Mucosa of rectum (tissue), 2 donors: Measurements from ENCODE around the gene UQCRC2.
"Not testable (repeated sequence)": the region's sequence is repeated elsewhere in the genome, so short reads cannot be mapped to it uniquely, and the experiment has no call there.

Experiments
- H3K27ac ChIP-seq, 2 donors: one replicate each; pipeline ENCODE4 v1.7.0; 2013; ENCODE audit warnings: inconsistent platforms in 2 of 2, low read depth in 2 of 2, low read length in 2 of 2
- H3K27me3 ChIP-seq, 2 donors: one replicate each; pipeline ENCODE4 v1.7.0; 2013; ENCODE audit warnings: low read length in 2 of 2; ENCODE audit not compliant: control insufficient read depth in 2 of 2, insufficient read depth in 2 of 2
- H3K36me3 ChIP-seq, 2 donors: one replicate each; pipeline ENCODE4 v1.7.0; 2013; ENCODE audit warnings: low read length in 2 of 2; ENCODE audit not compliant: control insufficient read depth in 2 of 2, insufficient read depth in 2 of 2
- H3K4me1 ChIP-seq, 2 donors: one replicate each; pipeline ENCODE4 v1.7.0; 2013; ENCODE audit warnings: low read length in 2 of 2, mild to moderate bottlenecking in 1 of 2; ENCODE audit not compliant: control insufficient read depth in 2 of 2, insufficient read depth in 2 of 2
- H3K4me3 ChIP-seq, 2 donors: one replicate each; pipeline ENCODE4 v1.7.0; 2013; ENCODE audit warnings: low read length in 2 of 2
- H3K9ac ChIP-seq, 2 donors: one replicate each; pipeline ENCODE4 v1.7.0; 2013; ENCODE audit warnings: low read length in 2 of 2, low read depth in 1 of 2, mild to moderate bottlenecking in 1 of 2
- H3K9me3 ChIP-seq, 2 donors: one replicate each; pipeline ENCODE4 v1.7.0; 2013; ENCODE audit warnings: low read length in 2 of 2; ENCODE audit not compliant: control insufficient read depth in 2 of 2
- donor health status: healthy.
- donor health status: Normal muscosa, but diverticular disease.

Gene UQCRC2

GRCh38 chr16:21952793-21953540 is at the start of gene UQCRC2:
Gene UQCRC2 (plus strand): TSS chr16:21953361. CDS start chr16:21953424, 63 bp downstream.
- H3K27ac ChIP-seq, result peak within 1 kb of the TSS; percentile 91 to 96
- H3K9me3 ChIP-seq, result no peaks in the 10 kb centered on the region
- peak within 1 kb of the TSS; percentile 99 for H3K9ac ChIP-seq
- peaks cover 16 to 20% of the 10 kb centered on the region in 2 donors for H3K36me3 ChIP-seq
- peaks cover 13 to 26% of the 10 kb centered on the region in 2 donors for H3K4me1 ChIP-seq
- no peaks in the 10 kb centered on the region for H3K27me3 ChIP-seq
- H3K4me3 ChIP-seq, result peak within 1 kb of the TSS; percentile 99 to 100

- H3K9ac ChIP-seq, H3K36me3 ChIP-seq, H3K9me3 ChIP-seq, H3K27me3 ChIP-seq, H3K27ac ChIP-seq, H3K4me3 ChIP-seq: not testable (repeated sequence)
- H3K4me1 ChIP-seq, result peaks cover 6 to 11% of the 10 kb centered on the region in 2 donors
These were observed 20.5 kb upstream of the UQCRC2 start for GRCh38 chr16:21932650-21933049.

GRCh38 chr16:21933316-21933715 is 19.8 kb upstream of the UQCRC2 start:
- not testable (repeated sequence) for H3K27me3 ChIP-seq, H3K9ac ChIP-seq, H3K4me3 ChIP-seq, H3K36me3 ChIP-seq, H3K27ac ChIP-seq, H3K9me3 ChIP-seq
- H3K4me1 ChIP-seq, result peaks cover 6 to 11% of the 10 kb centered on the region in 2 donors

- not testable (repeated sequence) for H3K27ac ChIP-seq, H3K4me3 ChIP-seq
These were observed 19.4 kb upstream of the UQCRC2 start for GRCh38 chr16:21933790-21934189.

GRCh38 chr16:21936216-21936615 is 16.9 kb upstream of the UQCRC2 start:
- H3K36me3 ChIP-seq, H3K4me3 ChIP-seq, H3K27me3 ChIP-seq: not testable (repeated sequence)

More at GRCh38 chr16:21933790-21934189, 19.4 kb upstream of the UQCRC2 start:
- H3K4me1 ChIP-seq, result peaks cover 6 to 11% of the 10 kb centered on the region in 2 donors
- not testable (repeated sequence) for H3K27me3 ChIP-seq, H3K9ac ChIP-seq, H3K36me3 ChIP-seq, H3K9me3 ChIP-seq

GRCh38 chr16:21937336-21937829 is 15.8 kb upstream of the UQCRC2 start:
- no peak overlapping the region for H3K27ac ChIP-seq
- H3K9me3 ChIP-seq, result no peaks in the 10 kb centered on the region
- H3K4me3 ChIP-seq, result no peak overlapping the region
- peaks cover 6 to 11% of the 10 kb centered on the region in 2 donors for H3K4me1 ChIP-seq
- no peaks in the 10 kb centered on the region for H3K27me3 ChIP-seq
- no peaks in the 10 kb centered on the region for H3K36me3 ChIP-seq
- no peak overlapping the region for H3K9ac ChIP-seq

More at GRCh38 chr16:21936216-21936615, 16.9 kb upstream of the UQCRC2 start:
- peaks cover 6 to 11% of the 10 kb centered on the region in 2 donors for H3K4me1 ChIP-seq
- not testable (repeated sequence) for H3K27ac ChIP-seq, H3K9me3 ChIP-seq, H3K9ac ChIP-seq

- no peaks in the 10 kb centered on the region for H3K36me3 ChIP-seq
- H3K27me3 ChIP-seq, result no peaks in the 10 kb centered on the region
These were observed 12.6 kb upstream of the UQCRC2 start for GRCh38 chr16:21940570-21940969.

GRCh38 chr16:21943571-21943970 is 9.6 kb upstream of the UQCRC2 start:
- Histone ChIP-seq H3K9ac (no peak overlapping the region), H3K27ac (no peak overlapping the region), H3K9me3 (no peaks in the 10 kb centered on the region), H3K4me1 (no peaks in the 10 kb centered on the region), H3K27me3 (no peaks in the 10 kb centered on the region), H3K36me3 (no peaks in the 10 kb centered on the region), H3K4me3 (no peak overlapping the region)

More at GRCh38 chr16:21940570-21940969, 12.6 kb upstream of the UQCRC2 start:
- no peak overlapping the region for H3K4me3 ChIP-seq
- H3K4me1 ChIP-seq, result peaks cover 4 to 6% of the 10 kb centered on the region in 2 donors
- H3K9ac ChIP-seq, result no peak overlapping the region
- no peak overlapping the region for H3K27ac ChIP-seq
- H3K9me3 ChIP-seq, result no peaks in the 10 kb centered on the region

- Histone ChIP-seq H3K27me3 (no peaks in the 10 kb centered on the region), H3K27ac (no peak overlapping the region), H3K9ac (no peak overlapping the region)
These were observed 6.1 kb upstream of the UQCRC2 start for GRCh38 chr16:21946889-21947635.

GRCh38 chr16:21949713-21950260 is 3.4 kb upstream of the UQCRC2 start:
- H3K4me3 ChIP-seq, result no peak overlapping the region
- no peaks in the 10 kb centered on the region for H3K27me3 ChIP-seq
- H3K4me1 ChIP-seq, result peaks cover 13 to 24% of the 10 kb centered on the region in 2 donors
- peaks cover 0 to 2% of the 10 kb centered on the region in 2 donors for H3K36me3 ChIP-seq
- H3K9me3 ChIP-seq, result no peaks in the 10 kb centered on the region
- H3K27ac ChIP-seq, result no peak overlapping the region
- no peak overlapping the region for H3K9ac ChIP-seq

More at GRCh38 chr16:21946889-21947635, 6.1 kb upstream of the UQCRC2 start:
- Histone ChIP-seq H3K4me3 (no peak overlapping the region), H3K4me1 (peaks cover 2 to 15% of the 10 kb centered on the region in 2 donors), H3K36me3 (peaks cover 0 to 2% of the 10 kb centered on the region in 2 donors), H3K9me3 (no peaks in the 10 kb centered on the region)
